Gastrocnemius medialis (tissue), 4 donors: Measurements from ENCODE around the gene FAM124B. TPM values are rescaled to one million over a fixed set of nuclear protein-coding genes. Genes with fewer than 3 reads are reported as not detected.
A peak's percentile ranks its signal among the peaks of the same experiment; 100 is the strongest.

Source experiments
- ATAC-seq, 2 donors: fragments of 150-250 bp; one replicate each; pipeline ENCODE4 v1.9.1; 2016
- DNase-seq, 2 donors: peaks; one replicate each; pipeline ENCODE4 v3.0.0-alpha.2; 2019
- H3K27ac ChIP-seq, 4 donors: fragments of 200-600 bp; sonication (generic); 1 replicate in 1 of 4; 2 replicates in 3 of 4; pipeline ENCODE4 v1.5.1; 2016 to 2018; ENCODE audit warnings: mild to moderate bottlenecking in 2 of 4, moderate library complexity in 1 of 4
- H3K27me3 ChIP-seq, 3 donors: fragments of 200-600 bp; sonication (generic) in 2 of 3; 1 replicate in 1 of 3; 2 replicates in 2 of 3; pipeline versions ENCODE4 v1.5.1 to v1.6.0; 2016 to 2019; ENCODE audit warnings: mild to moderate bottlenecking in 1 of 3, moderate library complexity in 1 of 3
- H3K36me3 ChIP-seq, 2 donors: fragments of 200-600 bp; sonication (generic) in 1 of 2; one replicate each; pipeline ENCODE4 v1.5.1; 2017 to 2018
- H3K4me1 ChIP-seq, 2 donors: fragments of 200-600 bp; sonication (generic) in 1 of 2; one replicate each; pipeline ENCODE4 v1.5.1; 2016 to 2017; ENCODE audit warnings: mild to moderate bottlenecking in 2 of 2
- H3K4me3 ChIP-seq, 4 donors: fragments of 200-600 bp; sonication (generic) in 3 of 4; 1 replicate in 1 of 4; 2 replicates in 3 of 4; pipeline ENCODE4 v1.5.1; 2016 to 2019; ENCODE audit warnings: mild to moderate bottlenecking in 2 of 4
- H3K9me3 ChIP-seq, 3 donors: fragments of 200-600 bp; sonication (generic) in 2 of 3; 1 replicate in 1 of 3; 2 replicates in 2 of 3; pipeline ENCODE4 v1.5.1; 2016 to 2019
- CTCF ChIP-seq, 5 experiments: fragments of 450-650 bp in 3 of 5; fragments of 200-600 bp in 2 of 5; sonication (generic) in 2 of 5; IDR thresholded peaks in 4 of 5; conservative IDR thresholded peaks in 1 of 5; 1 replicate in 4 of 5; 2 replicates in 1 of 5; pipeline ENCODE4 v1.5.1; 2016 to 2019; ENCODE audit warnings: antibody characterized with exemption in 5 of 5, mild to moderate bottlenecking in 3 of 5, moderate library complexity in 3 of 5
- POLR2A ChIP-seq, 2 donors: fragments of 450-650 bp; IDR thresholded peaks; one replicate each; pipeline ENCODE4 v1.6.1; 2017; ENCODE audit warnings: antibody characterized with exemption in 2 of 2, mild to moderate bottlenecking in 2 of 2, moderate library complexity in 2 of 2
- in situ Hi-C, 4 donors: fragments of 200-750 bp; cut with MboI; loops; one replicate each; pipeline versions ENCODE4 v1.15.0 to v1.8.0; 2017; ENCODE audit warnings: low sequenced_read_pairs in 4 of 4
- intact Hi-C: fragments of 100-400 bp; cut with DNase I; formaldehyde crosslinking; loops from one replicate; pipeline ENCODE4 v1.15.1; 2023; ENCODE audit warnings: low total_unique reads
- total RNA-seq, 4 donors: library from RNA; depleted of rRNA; stranded (reverse); fragments of >200 nt; gene quantifications; one replicate each; pipeline versions ENCODE4 v1.1.0 to v1.2.3, GENCODE V29; 2016

FAM124B gene
- total RNA-seq, 4 donors from 2014 or later, result 1.7 to 2.4 (median 2.1) TPM

GRCh38 chr2:224410946-224411561 is 9.1 kb upstream of the FAM124B start:
- intact Hi-C loops, result no loop called here
- ATAC-seq, result no peak

GRCh38 chr2:224408676-224409075 is 6.8 kb upstream of the FAM124B start:
- ATAC-seq, result no peak
- H3K4me3 ChIP-seq, result no peak overlapping the region
- in situ Hi-C loops (no loop called here), intact Hi-C loops (no loop called here)
- DNase-seq, result no peak
- H3K9me3 ChIP-seq, result no peaks in the 10 kb centered on the region
- peaks cover 6 to 16% of the 10 kb centered on the region in 2 donors for H3K4me1 ChIP-seq
- H3K27me3 ChIP-seq, result no peaks in the 10 kb centered on the region
- TF ChIP-seq POLR2A (IDR thresholded peaks at IDR 0.05) (no peak), CTCF (IDR thresholded peaks at IDR 0.05 in 4 of 5, conservative IDR thresholded peaks at IDR 0.05 in 1 of 5) (no peak)
- no peak overlapping the region for H3K27ac ChIP-seq
- no peaks in the 10 kb centered on the region for H3K36me3 ChIP-seq

More at GRCh38 chr2:224410946-224411561, 9.1 kb upstream of the FAM124B start:
- Histone ChIP-seq H3K27me3 (no peaks in the 10 kb centered on the region), H3K27ac (no peak overlapping the region), H3K9me3 (no peaks in the 10 kb centered on the region), H3K4me1 (peaks cover 6 to 16% of the 10 kb centered on the region in 2 donors), H3K36me3 (no peaks in the 10 kb centered on the region), H3K4me3 (no peak overlapping the region)
- no peak for TF ChIP-seq CTCF (IDR thresholded peaks at IDR 0.05 in 4 of 5, conservative IDR thresholded peaks at IDR 0.05 in 1 of 5)
- TF ChIP-seq POLR2A (IDR thresholded peaks at IDR 0.05), result no peak
- no peak for DNase-seq
- in situ Hi-C loops, result no loop called here

- ATAC-seq, result peak; percentile 79 to 82
- no peak for DNase-seq
- H3K27ac ChIP-seq, result peak overlapping the region in 3 of 4 donors; percentile 44 to 46 (median 46)
- intact Hi-C loops (no loop called here), in situ Hi-C loops (no loop called here)
- H3K4me3 ChIP-seq, result no peak overlapping the region
- no peaks in the 10 kb centered on the region for H3K27me3 ChIP-seq
- H3K36me3 ChIP-seq, result no peaks in the 10 kb centered on the region
- TF ChIP-seq POLR2A (IDR thresholded peaks at IDR 0.05) (no peak), CTCF (IDR thresholded peaks at IDR 0.05 in 4 of 5, conservative IDR thresholded peaks at IDR 0.05 in 1 of 5) (no peak)
- no peaks in the 10 kb centered on the region for H3K9me3 ChIP-seq
- peaks cover under 1 to 10% of the 10 kb centered on the region in 2 donors for H3K4me1 ChIP-seq
These were observed 5.4 kb upstream of the FAM124B start for GRCh38 chr2:224407241-224407701.

- peaks cover 0 to 3% of the 10 kb centered on the region in 2 donors for H3K4me1 ChIP-seq
- no peak for DNase-seq
- no peak for TF ChIP-seq POLR2A (IDR thresholded peaks at IDR 0.05)
- no peak for TF ChIP-seq CTCF (IDR thresholded peaks at IDR 0.05 in 4 of 5, conservative IDR thresholded peaks at IDR 0.05 in 1 of 5)
- H3K4me3 ChIP-seq, result no peak overlapping the region
- intact Hi-C loops, result no loop called here
- no peaks in the 10 kb centered on the region for H3K9me3 ChIP-seq
- in situ Hi-C loops, result no loop called here
- no peaks in the 10 kb centered on the region for H3K27me3 ChIP-seq
- H3K27ac ChIP-seq, result peak overlapping the region in 2 of 4 donors; percentile 9 to 42
- no peak for ATAC-seq
- no peaks in the 10 kb centered on the region for H3K36me3 ChIP-seq
These were observed 4.0 kb upstream of the FAM124B start for GRCh38 chr2:224405841-224406370.
